GM19438 (cell line): ENCODE results near the gene IGSF5.

Experiments used
- ATAC-seq: cut with Tn5 transposase; IDR thresholded peaks from one replicate; pipeline ENCODE4 v1.9.1; 2021; ENCODE audit warnings: low read depth; ENCODE audit not compliant: unreplicated experiment

IGSF5 gene

GRCh38 chr21:39809936-39810335 lies 65.0 kb downstream of the IGSF5 start:
- ATAC-seq, result no peak

- ATAC-seq, result no peak
Measured at GRCh38 chr21:39812983-39813382, 68.0 kb downstream of the IGSF5 start.

- ATAC-seq, result no peak
Measured at GRCh38 chr21:39818557-39818956, 73.6 kb downstream of the IGSF5 start.

- ATAC-seq, result no peak
Measured at GRCh38 chr21:39822042-39822441, 77.1 kb downstream of the IGSF5 start.

GRCh38 chr21:39825250-39825649 lies 80.3 kb downstream of the IGSF5 start:
- ATAC-seq, result no peak

GRCh38 chr21:39834543-39834942 lies 89.6 kb downstream of the IGSF5 start:
- no peak for ATAC-seq

GRCh38 chr21:39837861-39838359 lies 92.9 kb downstream of the IGSF5 start:
- no peak for ATAC-seq

- ATAC-seq, result no peak
Measured at GRCh38 chr21:39840373-39841097, 95.6 kb downstream of the IGSF5 start.

- no peak for ATAC-seq
Measured at GRCh38 chr21:39842741-39843459, 97.9 kb downstream of the IGSF5 start.

GRCh38 chr21:39843483-39843882 lies 98.5 kb downstream of the IGSF5 start:
- no peak for ATAC-seq

- ATAC-seq, result no peak
Measured at GRCh38 chr21:39843916-39844315, 98.9 kb downstream of the IGSF5 start.

GRCh38 chr21:39845571-39846130 lies 100.7 kb downstream of the IGSF5 start:
- ATAC-seq, result no peak

GRCh38 chr21:39847877-39848276 lies 102.9 kb downstream of the IGSF5 start:
- no peak for ATAC-seq

GRCh38 chr21:39849014-39849655 lies 104.2 kb downstream of the IGSF5 start:
- ATAC-seq, result no peak

GRCh38 chr21:39850333-39850732 lies 105.3 kb downstream of the IGSF5 start:
- ATAC-seq, result no peak

- ATAC-seq, result no peak
Measured at GRCh38 chr21:39851002-39851618, 106.1 kb downstream of the IGSF5 start.
